Measurements from ENCODE around the gene TIE1. TPM values are rescaled to one million over a fixed set of nuclear protein-coding genes. Genes with fewer than 3 reads are reported as not detected.

Gene TIE1
- total RNA-seq, 1 experiment from 2014 or later = 139 TPM

GRCh38 chr1:43292679-43293078, 8.1 kb upstream of the TIE1 start:
- DNase-seq (ENCODE audit: low read depth) = no peak

- no peak for DNase-seq (ENCODE audit: low read depth)
Measured at GRCh38 chr1:43293176-43293575, 7.6 kb upstream of the TIE1 start.

GRCh38 chr1:43293896-43294760, 6.7 kb upstream of the TIE1 start:
- peak; percentile 72 for DNase-seq (ENCODE audit: low read depth)

- DNase-seq (ENCODE audit: low read depth) = no peak
Measured at GRCh38 chr1:43294761-43295160, 6.0 kb upstream of the TIE1 start.

- no peak for DNase-seq (ENCODE audit: low read depth)
Measured at GRCh38 chr1:43296207-43296606, 4.6 kb upstream of the TIE1 start.

- DNase-seq (ENCODE audit: low read depth) = no peak
Measured at GRCh38 chr1:43298055-43298454, 2.7 kb upstream of the TIE1 start.

GRCh38 chr1:43299101-43299500, 1.7 kb upstream of the TIE1 start:
- no peak for DNase-seq (ENCODE audit: low read depth)

- no peak for DNase-seq (ENCODE audit: low read depth)
Measured at GRCh38 chr1:43302201-43302600, 1.4 kb downstream of the TIE1 start.

- DNase-seq (ENCODE audit: low read depth) = no peak
Measured at GRCh38 chr1:43302721-43303470, 2.1 kb downstream of the TIE1 start.

- no peak for DNase-seq (ENCODE audit: low read depth)
Measured at GRCh38 chr1:43303471-43304313, 2.9 kb downstream of the TIE1 start.

GRCh38 chr1:43304314-43304681, 3.5 kb downstream of the TIE1 start:
- no peak for DNase-seq (ENCODE audit: low read depth)

GRCh38 chr1:43304771-43305300, 4.1 kb downstream of the TIE1 start:
- DNase-seq (ENCODE audit: low read depth) = no peak

- no peak for DNase-seq (ENCODE audit: low read depth)
Measured at GRCh38 chr1:43305461-43305860, 4.7 kb downstream of the TIE1 start.

GRCh38 chr1:43305926-43306687, 5.3 kb downstream of the TIE1 start:
- DNase-seq (ENCODE audit: low read depth) = no peak

GRCh38 chr1:43306688-43307457, 6.1 kb downstream of the TIE1 start:
- DNase-seq (ENCODE audit: low read depth) = no peak

- no peak for DNase-seq (ENCODE audit: low read depth)
Measured at GRCh38 chr1:43307458-43308158, 6.8 kb downstream of the TIE1 start.

- no peak for DNase-seq (ENCODE audit: low read depth)
Measured at GRCh38 chr1:43308635-43309404, 8.0 kb downstream of the TIE1 start.

- peak; percentile 29 for DNase-seq (ENCODE audit: low read depth)
Measured at GRCh38 chr1:43309405-43310025, 8.7 kb downstream of the TIE1 start.

Measured in HT1080 (cell line).